Hypothalamus (tissue), 51 donors: ENCODE data around the gene CRABP1.

Experiments used
- DNase-seq, 51 donors: peaks; one replicate each; lab custom pipeline; 2025; lab: John Stamatoyannopoulos, UW

Gene CRABP1

GRCh38 chr15:78316283-78317083 lies 23.7 kb upstream of the CRABP1 start:
- DNase-seq, result peak in 38 of 51 donors; percentile 4 to 85 (median 64)

- DNase-seq, result no peak
Measured at GRCh38 chr15:78317145-78317836, 22.9 kb upstream of the CRABP1 start.

GRCh38 chr15:78319588-78319987 lies 20.6 kb upstream of the CRABP1 start:
- DNase-seq, result no peak

- DNase-seq, result no peak
Measured at GRCh38 chr15:78320183-78320582, 20.0 kb upstream of the CRABP1 start.

- DNase-seq, result no peak
Measured at GRCh38 chr15:78321041-78321570, 19.0 kb upstream of the CRABP1 start.

GRCh38 chr15:78321786-78322185 lies 18.4 kb upstream of the CRABP1 start:
- DNase-seq, result no peak

GRCh38 chr15:78322243-78322642 lies 17.9 kb upstream of the CRABP1 start:
- DNase-seq, result no peak

GRCh38 chr15:78322724-78323521 lies 17.2 kb upstream of the CRABP1 start:
- DNase-seq, result no peak

GRCh38 chr15:78323693-78324092 lies 16.5 kb upstream of the CRABP1 start:
- DNase-seq, result no peak

- no peak for DNase-seq
Measured at GRCh38 chr15:78324144-78324543, 16.0 kb upstream of the CRABP1 start.

GRCh38 chr15:78325092-78325843 lies 14.9 kb upstream of the CRABP1 start:
- no peak for DNase-seq

- DNase-seq, result no peak
Measured at GRCh38 chr15:78327466-78327865, 12.7 kb upstream of the CRABP1 start.

GRCh38 chr15:78329625-78330024 lies 10.5 kb upstream of the CRABP1 start:
- DNase-seq, result no peak

- DNase-seq, result no peak
Measured at GRCh38 chr15:78334845-78335244, 5.3 kb upstream of the CRABP1 start.

- DNase-seq, result no peak
Measured at GRCh38 chr15:78335985-78336384, 4.2 kb upstream of the CRABP1 start.

GRCh38 chr15:78338781-78339180 lies 1.4 kb upstream of the CRABP1 start:
- no peak for DNase-seq

GRCh38 chr15:78339559-78339958 lies 594 bp upstream of the CRABP1 start:
- no peak for DNase-seq

- DNase-seq, result peak in 3 of 51 donors; percentile 21 to 34 (median 22)
Measured at GRCh38 chr15:78341057-78341987, 1.2 kb downstream of the CRABP1 start.

GRCh38 chr15:78342021-78342420 lies 1.9 kb downstream of the CRABP1 start:
- DNase-seq, result no peak
